GM18868 (cell line): ENCODE results near the gene OR10A2.
"Not testable (repeated sequence)": the region's sequence is repeated elsewhere in the genome, so short reads cannot be mapped to it uniquely, and the experiment has no call there.

Source experiments
- ATAC-seq: cut with Tn5 transposase; IDR thresholded peaks from one replicate; pipeline ENCODE4 v1.9.1; 2021; ENCODE audit warnings: mild to moderate bottlenecking, moderate library complexity; ENCODE audit not compliant: unreplicated experiment

OR10A2 gene

DNA sequence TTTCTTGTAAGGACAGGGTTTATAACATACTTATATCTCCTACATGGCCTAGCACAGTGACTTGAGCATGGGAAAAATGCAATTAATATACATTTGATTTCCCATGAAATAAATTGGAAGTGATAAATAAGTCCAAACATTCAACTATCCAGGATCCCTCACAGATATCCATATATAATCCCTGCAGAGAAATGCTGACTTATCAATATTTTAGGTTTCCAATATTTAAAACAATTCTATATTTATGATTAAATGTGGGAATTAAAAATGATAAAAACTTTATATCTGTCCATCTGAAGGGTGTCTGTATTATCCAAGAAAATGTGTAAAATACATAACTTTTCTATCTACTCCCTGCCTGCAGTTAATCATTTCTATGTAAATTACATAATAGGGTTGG lies 19.9 kb downstream of the OR10A2 start:
- no peak for ATAC-seq

DNA sequence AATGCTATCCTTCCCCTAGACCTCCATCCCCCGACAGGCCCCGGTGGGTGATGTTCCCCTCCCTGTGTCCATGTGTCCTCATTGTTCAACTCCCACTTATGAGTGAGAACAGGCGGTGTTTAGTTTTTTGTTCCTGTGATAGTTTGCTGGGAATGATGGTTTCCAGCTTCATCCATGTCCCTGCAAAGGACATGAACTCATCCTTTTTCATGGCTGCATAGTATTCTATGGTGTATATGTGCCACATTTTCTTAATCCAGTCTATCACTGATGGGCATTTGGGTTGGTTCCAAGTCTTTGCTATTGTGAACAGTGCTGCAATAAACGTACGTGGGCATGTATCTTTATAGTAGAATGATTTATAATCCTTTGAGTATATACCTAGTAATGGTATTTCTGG lies 24.9 kb downstream of the OR10A2 start:
- ATAC-seq: not testable (repeated sequence)

DNA sequence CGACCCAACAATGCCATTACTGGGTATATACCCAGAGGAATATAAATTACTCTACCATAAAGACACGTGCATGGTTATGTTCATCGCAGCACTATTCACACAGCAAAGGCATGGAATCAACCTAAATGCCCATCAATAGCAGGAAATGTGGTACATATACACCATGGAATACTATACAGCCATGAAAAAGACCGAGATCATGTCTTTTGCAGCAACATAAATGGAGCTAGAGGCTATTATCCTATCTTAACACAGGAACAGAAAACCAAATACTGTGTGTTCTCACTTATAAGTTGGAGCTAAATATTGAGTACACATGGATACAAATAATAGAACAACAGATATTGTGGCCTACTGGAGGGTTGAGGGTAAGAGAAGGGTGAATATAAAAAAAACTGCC lies 26.0 kb downstream of the OR10A2 start:
- ATAC-seq: no peak

DNA sequence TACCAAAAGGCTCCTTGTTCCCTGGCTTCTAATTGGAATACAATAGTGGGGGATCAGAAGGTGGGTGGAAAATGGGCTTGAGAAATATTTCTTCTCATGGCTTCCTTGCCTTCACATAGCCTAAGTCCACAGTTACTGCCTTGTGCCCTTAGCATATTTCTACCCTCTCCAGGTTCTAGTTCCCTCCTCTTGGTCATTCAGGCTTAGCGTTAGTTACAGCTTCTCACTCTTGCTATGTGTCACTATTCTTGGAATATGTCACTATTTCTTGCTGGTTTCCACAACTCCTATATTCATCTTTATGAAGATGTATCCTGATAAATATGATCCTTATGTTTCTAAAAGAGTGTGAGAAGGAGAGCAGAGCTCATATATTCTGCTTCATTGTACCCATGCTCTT lies 27.0 kb downstream of the OR10A2 start:
- peak; percentile 73 for ATAC-seq

DNA sequence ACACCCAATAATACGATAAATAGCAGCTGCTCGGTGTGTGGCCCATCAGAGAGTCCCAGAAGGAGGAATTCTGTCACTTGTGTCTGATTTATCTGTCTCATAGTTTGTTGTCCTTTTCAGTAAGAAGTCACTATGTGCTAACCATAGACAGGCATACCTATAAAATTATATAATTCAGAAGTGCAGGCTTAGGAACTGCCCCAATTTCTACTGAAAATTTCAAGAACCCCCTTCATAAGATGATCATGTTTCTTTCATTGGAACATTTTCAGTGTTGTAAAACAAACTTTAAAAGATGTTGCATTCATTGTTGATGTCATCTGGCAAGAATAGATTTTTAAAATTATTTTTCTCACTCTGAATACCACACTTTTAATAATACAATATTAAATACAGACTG lies 29.5 kb downstream of the OR10A2 start, which contains the start of gene OR2D2:
TSS of gene OR2D2 (minus strand) at position 101 of the 400 bp plus-strand sequence. CDS start at position 101, 0 bp downstream.
- ATAC-seq: no peak

DNA sequence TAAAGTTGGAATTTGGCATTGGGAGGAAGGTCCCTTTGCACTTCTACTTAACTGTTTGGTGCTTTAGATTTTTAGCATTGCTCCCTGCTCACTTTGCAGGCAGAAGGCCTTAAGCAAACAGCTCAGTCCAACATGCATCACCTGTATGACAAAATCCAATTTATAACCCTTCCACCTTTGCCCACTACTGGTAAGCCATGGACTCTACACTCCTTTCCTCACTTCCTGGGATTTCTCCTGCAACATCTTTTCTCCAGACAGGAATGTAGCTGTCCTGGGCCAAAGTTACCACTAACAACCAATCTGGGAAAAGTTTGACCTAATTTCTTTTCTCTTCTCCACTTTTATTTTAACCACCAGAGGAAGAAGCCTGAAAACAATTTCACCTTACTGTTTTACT lies 31.2 kb downstream of the OR10A2 start:
- no peak for ATAC-seq

DNA sequence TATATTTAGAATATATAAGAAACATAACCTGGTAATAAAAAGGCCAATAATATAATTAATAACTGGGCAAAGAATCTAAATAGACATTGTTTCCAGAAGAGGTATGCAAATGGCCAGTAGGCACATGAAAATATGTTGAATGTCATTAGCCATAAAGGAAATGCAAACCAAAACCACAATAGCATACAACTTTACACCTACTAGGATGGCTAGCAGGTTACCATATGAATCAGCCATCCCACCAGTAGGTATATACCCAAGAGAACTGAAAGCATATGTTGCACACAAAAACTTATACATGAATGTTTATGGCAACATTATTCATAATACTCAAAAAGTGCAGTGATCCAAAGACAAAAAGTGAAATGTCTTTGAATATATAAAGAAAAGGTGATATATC lies 32.2 kb downstream of the OR10A2 start:
- peak; percentile 98 for ATAC-seq

DNA sequence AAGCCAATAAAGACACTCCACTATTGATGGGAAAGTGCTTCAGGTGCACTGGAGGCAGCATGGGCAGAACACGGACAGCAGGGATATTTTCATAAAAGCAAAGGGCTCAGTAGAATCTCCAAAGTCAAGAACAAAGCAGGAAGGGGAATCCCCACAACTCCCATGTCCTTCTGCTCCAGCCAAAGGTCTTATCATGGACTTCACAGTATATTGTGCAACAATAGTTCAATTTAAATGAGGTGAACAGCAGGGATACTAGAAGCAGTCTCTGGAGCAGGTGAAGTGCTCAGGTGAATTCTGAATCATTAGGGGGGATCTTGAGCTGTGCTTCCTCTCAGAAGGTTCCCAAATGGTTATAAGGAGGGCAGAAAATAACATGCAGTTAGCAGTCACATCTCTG lies 36.1 kb downstream of the OR10A2 start:
- ATAC-seq: no peak

DNA sequence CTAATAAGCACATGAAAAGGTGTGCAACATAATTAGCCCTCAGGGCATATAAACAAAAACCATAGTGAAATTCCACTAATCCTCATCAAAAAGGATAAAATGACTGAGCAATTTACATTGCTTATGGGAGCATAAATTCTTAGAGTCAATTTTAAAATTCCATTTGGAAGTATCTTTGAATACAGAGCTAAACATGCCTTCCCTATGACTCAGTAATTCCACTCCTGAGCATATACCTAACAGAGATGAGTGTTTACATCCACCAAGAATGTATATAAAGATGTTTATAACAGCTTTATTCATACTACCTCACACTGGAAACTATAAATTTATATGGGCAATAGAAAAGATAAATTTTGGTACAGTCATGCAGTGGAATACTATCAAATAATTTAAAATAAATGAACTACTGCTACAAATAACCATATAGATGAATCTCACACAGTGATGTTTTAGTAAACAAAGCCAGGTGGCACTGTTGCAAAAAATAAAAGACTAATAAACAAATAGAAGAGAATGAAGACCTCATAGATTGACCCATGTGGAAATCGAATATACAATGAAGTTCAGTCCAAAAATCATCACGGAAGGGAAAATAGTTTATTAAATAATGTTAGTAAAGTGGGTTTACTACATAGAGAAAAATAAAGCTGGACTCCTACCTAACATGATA lies 37.6 kb downstream of the OR10A2 start:
- ATAC-seq: no peak

DNA sequence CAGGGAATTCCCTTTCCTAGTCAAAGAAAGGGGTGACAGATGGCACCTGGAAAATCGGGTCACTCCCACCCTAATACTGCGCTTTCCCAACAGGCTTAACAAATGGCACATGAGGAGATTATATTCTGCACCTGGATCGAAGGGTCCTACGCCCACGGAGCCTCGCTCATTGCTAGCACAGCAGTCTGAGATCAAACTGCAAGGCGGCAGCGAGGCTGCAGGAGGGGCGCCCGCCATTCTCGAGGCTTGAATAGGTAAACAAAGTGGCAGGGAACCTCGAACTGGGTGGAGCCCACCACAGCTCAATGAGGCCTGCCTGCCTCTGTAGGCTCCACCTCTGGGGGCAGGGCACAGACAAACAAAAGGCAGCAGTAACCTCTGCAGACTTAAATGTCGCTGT lies 41.9 kb downstream of the OR10A2 start:
- not testable (repeated sequence) for ATAC-seq

DNA sequence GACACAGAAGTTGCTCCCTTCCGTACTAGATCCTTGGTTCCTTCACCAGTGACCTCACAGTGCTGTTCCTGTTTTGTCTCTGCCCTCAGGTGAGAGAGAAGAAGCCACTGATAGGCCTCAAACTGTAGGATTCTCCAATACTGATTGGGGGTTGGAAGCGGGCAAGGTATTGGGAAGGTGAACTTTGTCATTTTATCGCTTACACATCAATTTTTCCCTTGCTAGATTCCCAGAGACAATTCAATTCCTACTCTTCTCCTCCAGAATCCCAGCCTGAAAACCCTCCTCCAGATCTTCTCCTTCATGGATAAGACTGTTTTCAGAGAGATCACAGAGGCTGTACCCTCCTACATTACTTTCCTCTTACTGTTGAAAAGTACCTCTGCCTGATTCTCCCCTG lies 48.5 kb downstream of the OR10A2 start:
- ATAC-seq: no peak

DNA sequence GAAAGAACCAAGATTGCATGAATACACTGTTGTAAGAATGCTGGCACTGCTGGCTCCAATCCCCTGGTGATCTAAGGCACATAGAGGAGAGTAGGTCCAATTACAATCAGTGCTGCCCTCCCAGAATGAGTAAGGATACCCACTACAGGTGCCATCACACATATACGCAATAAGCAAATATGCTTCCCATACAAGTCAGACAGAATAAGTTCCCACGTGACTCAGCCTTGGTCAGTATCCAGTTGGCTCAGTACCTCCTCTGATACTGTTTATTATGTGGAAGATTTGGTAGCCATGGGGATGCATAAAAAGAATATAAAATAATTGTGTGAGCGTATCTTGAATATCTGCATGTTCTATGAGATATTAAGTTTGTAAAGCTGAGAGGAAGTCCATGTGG lies 49.1 kb downstream of the OR10A2 start:
- ATAC-seq: no peak

DNA sequence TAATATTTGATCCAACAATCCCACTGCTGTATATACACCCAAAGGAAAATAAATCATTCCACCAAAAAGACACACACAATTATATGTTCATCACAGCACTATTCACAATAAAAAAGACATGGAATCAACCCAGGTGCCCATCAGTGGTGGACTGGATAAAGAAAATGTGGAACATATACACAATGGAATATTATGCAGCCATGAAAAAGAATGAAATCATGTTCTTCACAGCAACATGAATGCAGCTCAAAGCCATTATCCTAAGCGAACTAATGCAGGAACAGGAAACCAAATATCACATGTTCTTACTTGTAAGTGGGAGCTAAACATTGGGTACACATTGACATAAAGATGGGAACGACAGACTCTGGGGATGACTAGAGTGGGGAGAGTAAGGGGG lies 56.8 kb downstream of the OR10A2 start:
- no peak for ATAC-seq

DNA sequence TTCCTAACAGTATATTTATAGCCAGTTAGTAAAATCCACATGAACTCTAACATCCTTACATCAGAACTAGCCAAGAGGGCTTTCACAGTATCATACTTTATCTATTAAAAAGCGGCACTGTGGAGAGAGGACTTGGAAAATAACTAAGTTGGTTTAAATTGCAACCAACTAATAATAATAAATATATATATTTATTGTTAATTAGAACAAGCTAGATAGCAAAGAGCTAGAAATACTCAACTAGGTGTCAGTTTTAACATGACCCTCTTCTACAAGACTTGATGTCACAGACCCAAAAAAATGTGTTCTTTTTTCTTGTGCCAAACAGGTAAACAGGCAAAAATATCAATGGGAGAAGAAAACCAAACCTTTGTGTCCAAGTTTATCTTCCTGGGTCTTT lies 57.8 kb downstream of the OR10A2 start, which contains the start of gene OR2D3:
TSS of gene OR2D3 (plus strand) at position 301 of the 400 bp plus-strand sequence. CDS start at position 301, 0 bp downstream.
- no peak for ATAC-seq
